NCI-H226 (cell line): ENCODE measurements around the gene RAB34.
A peak's percentile ranks its signal among the peaks of the same experiment; 100 is the strongest.

ENCODE experiments used
- DNase-seq: peaks from one replicate; pipeline ENCODE4 v3.0.0-alpha.2; 2015

Gene RAB34

GRCh38 chr17:28717578-28718332 lies at the start of gene RAB34:
TSS of gene RAB34 (minus strand) at chr17:28717868. CDS start at chr17:28717266, 602 bp downstream.
- peak; percentile 94 for DNase-seq

GRCh38 chr17:28765038-28765437 lies 47.4 kb upstream of the RAB34 start:
- no peak for DNase-seq

- no peak for DNase-seq
These were observed 46.2 kb upstream of the RAB34 start for GRCh38 chr17:28763804-28764266.

GRCh38 chr17:28763137-28763799 lies 45.6 kb upstream of the RAB34 start:
- DNase-seq: no peak

GRCh38 chr17:28760601-28761562 lies 43.2 kb upstream of the RAB34 start:
- no peak for DNase-seq

GRCh38 chr17:28759256-28759865 lies 41.7 kb upstream of the RAB34 start:
- no peak for DNase-seq

GRCh38 chr17:28758411-28759121 lies 40.9 kb upstream of the RAB34 start:
- no peak for DNase-seq

- DNase-seq: no peak
These were observed 38.6 kb upstream of the RAB34 start for GRCh38 chr17:28756049-28756804.

- DNase-seq: no peak
These were observed 37.8 kb upstream of the RAB34 start for GRCh38 chr17:28755486-28755885.

GRCh38 chr17:28751600-28752366 lies 34.1 kb upstream of the RAB34 start:
- DNase-seq: no peak

GRCh38 chr17:28750178-28751047 lies 32.7 kb upstream of the RAB34 start:
- peak; percentile 72 for DNase-seq

- no peak for DNase-seq
These were observed 32.0 kb upstream of the RAB34 start for GRCh38 chr17:28749516-28750177.

GRCh38 chr17:28748852-28749515 lies 31.3 kb upstream of the RAB34 start:
- no peak for DNase-seq

- DNase-seq: no peak
These were observed 30.4 kb upstream of the RAB34 start for GRCh38 chr17:28747801-28748750.

- peak; percentile 33 for DNase-seq
These were observed 29.5 kb upstream of the RAB34 start for GRCh38 chr17:28747051-28747691.

GRCh38 chr17:28746611-28747050 lies 29.0 kb upstream of the RAB34 start:
- peak; percentile 79 for DNase-seq
